ENCODE results near the gene MAP3K21. TPM values are rescaled to one million over a fixed set of nuclear protein-coding genes. Genes with fewer than 3 reads are reported as not detected.
A peak's percentile ranks its signal among the peaks of the same experiment; 100 is the strongest.

MAP3K21 gene
- total RNA-seq, 1 donor from 2014 or later = 9.2 TPM

GRCh38 chr1:233366575-233366974 lies 39.1 kb downstream of the MAP3K21 start:
- H3K9me3 ChIP-seq = no peaks in the 10 kb centered on the region
- intact Hi-C loops (cut with DNase I) = no loop called here
- H3K27me3 ChIP-seq (ENCODE audit: low read depth) = no peaks in the 10 kb centered on the region
- TF ChIP-seq CTCF (IDR thresholded peaks at IDR 0.05) = no peak
- H3K4me3 ChIP-seq = no peak overlapping the region
- DNase-seq (no peak), ATAC-seq (no peak)
- H3K36me3 ChIP-seq = no peaks in the 10 kb centered on the region
- H3K27ac ChIP-seq = no peak overlapping the region
- H3K4me1 ChIP-seq = no peaks in the 10 kb centered on the region

GRCh38 chr1:233367057-233367803 lies 39.7 kb downstream of the MAP3K21 start:
- H3K9me3 ChIP-seq = no peaks in the 10 kb centered on the region
- no peaks in the 10 kb centered on the region for H3K4me1 ChIP-seq
- intact Hi-C loops (cut with DNase I) = no loop called here
- H3K27ac ChIP-seq = no peak overlapping the region
- ATAC-seq = peak; percentile 79 to 84
- H3K36me3 ChIP-seq = no peaks in the 10 kb centered on the region
- DNase-seq = no peak
- TF ChIP-seq CTCF (IDR thresholded peaks at IDR 0.05) = no peak
- no peaks in the 10 kb centered on the region for H3K27me3 ChIP-seq (ENCODE audit: low read depth)
- no peak overlapping the region for H3K4me3 ChIP-seq

- no peak for TF ChIP-seq CTCF (IDR thresholded peaks at IDR 0.05)
- no peak for ATAC-seq
- no peaks in the 10 kb centered on the region for H3K9me3 ChIP-seq
These were observed 40.7 kb downstream of the MAP3K21 start for GRCh38 chr1:233368106-233368788.

GRCh38 chr1:233368789-233369130 lies 41.2 kb downstream of the MAP3K21 start:
- ATAC-seq (no peak), DNase-seq (no peak)
- H3K9me3 ChIP-seq = no peaks in the 10 kb centered on the region
- intact Hi-C loops (cut with DNase I) = no loop called here
- no peak overlapping the region for H3K27ac ChIP-seq
- H3K4me3 ChIP-seq = no peak overlapping the region
- no peaks in the 10 kb centered on the region for H3K4me1 ChIP-seq
- no peak for TF ChIP-seq CTCF (IDR thresholded peaks at IDR 0.05)
- H3K27me3 ChIP-seq (ENCODE audit: low read depth) = no peaks in the 10 kb centered on the region
- no peaks in the 10 kb centered on the region for H3K36me3 ChIP-seq

More at GRCh38 chr1:233368106-233368788, 40.7 kb downstream of the MAP3K21 start:
- Histone ChIP-seq H3K36me3 (no peaks in the 10 kb centered on the region), H3K4me1 (no peaks in the 10 kb centered on the region), H3K27ac (no peak overlapping the region), H3K27me3 (ENCODE audit: low read depth) (no peaks in the 10 kb centered on the region), H3K4me3 (no peak overlapping the region)
- DNase-seq = no peak
- intact Hi-C loops (cut with DNase I) = no loop called here

- Histone ChIP-seq H3K36me3 (no peaks in the 10 kb centered on the region), H3K4me1 (no peaks in the 10 kb centered on the region), H3K27ac (no peak overlapping the region), H3K9me3 (no peaks in the 10 kb centered on the region), H3K27me3 (ENCODE audit: low read depth) (no peaks in the 10 kb centered on the region), H3K4me3 (no peak overlapping the region)
- no peak for TF ChIP-seq CTCF (IDR thresholded peaks at IDR 0.05)
- no peak for DNase-seq
- ATAC-seq = no peak
- intact Hi-C loops (cut with DNase I) = no loop called here
These were observed 44.9 kb downstream of the MAP3K21 start for GRCh38 chr1:233372218-233373120.

Data from lower lobe of right lung (tissue), 2 donors.